HG03108 (cell line): Measurements from ENCODE around the gene ZNG1B.
"Not testable (repeated sequence)": the region's sequence is repeated elsewhere in the genome, so short reads cannot be mapped to it uniquely, and the experiment has no call there.

Source experiments
- ATAC-seq: cut with Tn5 transposase; IDR thresholded peaks from one replicate; pipeline ENCODE4 v1.9.1; 2021; ENCODE audit warnings: moderate library complexity; ENCODE audit not compliant: unreplicated experiment

Gene ZNG1B

GRCh38 chr2:113542529-113542928, 105.0 kb downstream of the ZNG1B start:
- not testable (repeated sequence) for ATAC-seq
